HepG2 (cell line): ENCODE data around the gene ATP9A. TPM values are rescaled to one million over a fixed set of nuclear protein-coding genes. Genes with fewer than 3 reads are reported as not detected.

Experiments used
- CBX2 ChIP-seq, 2 experiments: fragments of 200-600 bp in 1 of 2; sonication (generic); formaldehyde crosslinking in 1 of 2; IDR thresholded peaks; 2 replicates each; pipeline versions ENCODE4 v1.7.0 to v1.8.1; 2018 to 2022; ENCODE audit warnings: low read depth in 2 of 2, low read length in 1 of 2, mild to moderate bottlenecking in 1 of 2, missing genetic modification reagents in 1 of 2
- EHMT2 ChIP-seq: fragments of 200-600 bp; sonication (generic); IDR thresholded peaks from 2 replicates; pipeline ENCODE4 v1.7.0; 2017; ENCODE audit warnings: antibody characterized with exemption, low read depth, low read length, borderline replicate concordance
- FOXK2 ChIP-seq: fragments of 450-650 bp; IDR thresholded peaks from 2 replicates; pipeline ENCODE4 v1.6.1; 2016
- FOXP4 ChIP-seq: sonication (generic); formaldehyde crosslinking; IDR thresholded peaks from 2 replicates; pipeline ENCODE4 v1.4.0; 2020; ENCODE audit warnings: missing genetic modification reagents
- IRF2 ChIP-seq: IDR thresholded peaks from 2 replicates; pipeline ENCODE4 v1.6.1; 2018; ENCODE audit warnings: missing genetic modification reagents, missing compliant biosample characterization
- LRRFIP1 ChIP-seq: sonication (generic); formaldehyde crosslinking; conservative IDR thresholded peaks from 2 replicates; pipeline ENCODE4 v1.4.0; 2020; ENCODE audit warnings: missing genetic modification reagents
- MIXL1 ChIP-seq: IDR thresholded peaks from 2 replicates; pipeline ENCODE4 v1.6.1; 2016
- NR3C1 ChIP-seq: sonication (generic); formaldehyde crosslinking; IDR thresholded peaks from 2 replicates; pipeline ENCODE4 v1.4.0; 2020; ENCODE audit warnings: missing genetic modification reagents
- PBX2 ChIP-seq: IDR thresholded peaks from 2 replicates; pipeline ENCODE4 v1.6.1; 2016; ENCODE audit warnings: control low read depth
- RFX5 ChIP-seq: IDR thresholded peaks from 2 replicates; pipeline ENCODE4 v1.6.1; 2011; ENCODE audit warnings: low read depth, low read length, improper control_type of control experiment
- SNRNP70 ChIP-seq: fragments of 200-400 bp; formaldehyde crosslinking; IDR thresholded peaks from 2 replicates; pipeline ENCODE4 v1.6.1; 2017; ENCODE audit warnings: mild to moderate bottlenecking, low read depth, low read length, moderate library complexity
- SP4 ChIP-seq: sonication (generic); formaldehyde crosslinking; IDR thresholded peaks from 2 replicates; pipeline ENCODE4 v1.8.1; 2023; ENCODE audit warnings: mild to moderate bottlenecking, missing genetic modification reagents
- ZFP91 ChIP-seq: sonication (generic); formaldehyde crosslinking; IDR thresholded peaks from 2 replicates; pipeline ENCODE4 v1.9.0; 2022; ENCODE audit warnings: missing genetic modification reagents, mild to moderate bottlenecking, borderline replicate concordance
- ZFY ChIP-seq: sonication (generic); formaldehyde crosslinking; IDR thresholded peaks from 2 replicates; pipeline ENCODE4 v1.4.0; 2020; ENCODE audit warnings: missing genetic modification reagents
- ZNF205 ChIP-seq: IDR thresholded peaks from 2 replicates; pipeline ENCODE4 v1.6.1; 2018; ENCODE audit warnings: missing biosample characterization, missing genetic modification reagents
- ZNF317 ChIP-seq: sonication (generic); formaldehyde crosslinking; IDR thresholded peaks from 2 replicates; pipeline ENCODE4 v1.5.0; 2020; ENCODE audit warnings: mild to moderate bottlenecking, missing genetic modification reagents
- ZNF343 ChIP-seq: sonication (generic); formaldehyde crosslinking; IDR thresholded peaks from 2 replicates; pipeline ENCODE4 v1.4.0; 2020; ENCODE audit warnings: mild to moderate bottlenecking, missing genetic modification reagents
- ZNF598 ChIP-seq: sonication (generic); formaldehyde crosslinking; IDR thresholded peaks from 2 replicates; pipeline ENCODE4 v1.5.1; 2020; ENCODE audit warnings: mild to moderate bottlenecking, missing genetic modification reagents, borderline replicate concordance
- ZNF704 ChIP-seq: sonication (generic); formaldehyde crosslinking; IDR thresholded peaks from 2 replicates; pipeline ENCODE4 v1.8.1; 2023; ENCODE audit warnings: mild to moderate bottlenecking, inconsistent platforms, moderate library complexity, missing genetic modification reagents, borderline replicate concordance
- ZSCAN25 ChIP-seq: sonication (generic); formaldehyde crosslinking; IDR thresholded peaks from 2 replicates; pipeline ENCODE4 v1.8.0; 2022; ENCODE audit warnings: mild to moderate bottlenecking, missing genetic modification reagents
- polyA plus RNA-seq, 8 experiments: library from polyadenylated mRNA; depleted of rRNA in 3 of 8; stranded (reverse) in 7 of 8; unstranded in 1 of 8; fragments of >200 nt; fragmentation: Illumina TruSeq in 4 of 8; extraction: Trizol in 4 of 8; gene quantifications; 2 replicates each; pipeline versions ENCODE4 v1.2.1 to v1.2.3, GENCODE V29; 2011 to 2016; ENCODE audit warnings: low read depth in 4 of 8, missing spikeins in 1 of 8, mixed read lengths in 1 of 8; ENCODE audit not compliant: insufficient read depth in 1 of 8
- total RNA-seq, 5 experiments: library from RNA; depleted of rRNA; stranded (reverse); fragments of >200 nt; fragmentation: Illumina TruSeq; extraction: Trizol; gene quantifications; 2 replicates each; pipeline ENCODE4 v1.2.3, GENCODE V29; 2016; ENCODE audit warnings: low read depth in 1 of 5

Gene ATP9A
- total and polyA plus RNA-seq, 2 of the 13 experiments (the other 11 are each of a cell fraction or from before 2014, with no cell fraction given): 11.8 to 18.5 TPM

- no peak for TF ChIP-seq ZNF317 (CRISPR knock-in tag)
- TF ChIP-seq SP4 (CRISPR knock-in tag): no peak
- no peak for TF ChIP-seq SNRNP70
- TF ChIP-seq ZSCAN25 (CRISPR knock-in tag): no peak
- TF ChIP-seq NR3C1 (CRISPR knock-in tag): no peak
- TF ChIP-seq ZFY (CRISPR knock-in tag): no peak
- TF ChIP-seq FOXK2: no peak
- no peak for TF ChIP-seq IRF2 (CRISPR knock-in tag)
- no peak for TF ChIP-seq EHMT2
- TF ChIP-seq FOXP4 (CRISPR knock-in tag): 0 out of 2 replicates have a peak, but pooled peaks have one; percentile 1
- no peak for TF ChIP-seq MIXL1
- TF ChIP-seq CBX2 (IDR thresholded peaks at IDR 0.05; ENCODE audit: low read depth, low read length): no peak
- TF ChIP-seq CBX2 (CRISPR knock-in tag; IDR thresholded peaks at IDR 0.05; ENCODE audit: low read depth): no peak
- no peak for TF ChIP-seq ZNF343 (CRISPR knock-in tag)
- no peak for TF ChIP-seq ZNF704 (CRISPR knock-in tag)
- peak; percentile 73 for TF ChIP-seq ZFP91
- TF ChIP-seq RFX5: no peak
- no peak for TF ChIP-seq PBX2 (CRISPR knock-in tag)
- no peak for TF ChIP-seq LRRFIP1 (CRISPR knock-in tag)
- TF ChIP-seq ZNF598: no peak
- 0 out of 2 replicates have a peak, but pooled peaks have one; percentile 45 for TF ChIP-seq ZNF205 (CRISPR knock-in tag)
Measured at GRCh38 chr20:51758978-51759544, 9.1 kb downstream of the ATP9A start (continued).
